ENCODE measurements around the gene LEFTY2.

- TF ChIP-seq, protein P1, sequence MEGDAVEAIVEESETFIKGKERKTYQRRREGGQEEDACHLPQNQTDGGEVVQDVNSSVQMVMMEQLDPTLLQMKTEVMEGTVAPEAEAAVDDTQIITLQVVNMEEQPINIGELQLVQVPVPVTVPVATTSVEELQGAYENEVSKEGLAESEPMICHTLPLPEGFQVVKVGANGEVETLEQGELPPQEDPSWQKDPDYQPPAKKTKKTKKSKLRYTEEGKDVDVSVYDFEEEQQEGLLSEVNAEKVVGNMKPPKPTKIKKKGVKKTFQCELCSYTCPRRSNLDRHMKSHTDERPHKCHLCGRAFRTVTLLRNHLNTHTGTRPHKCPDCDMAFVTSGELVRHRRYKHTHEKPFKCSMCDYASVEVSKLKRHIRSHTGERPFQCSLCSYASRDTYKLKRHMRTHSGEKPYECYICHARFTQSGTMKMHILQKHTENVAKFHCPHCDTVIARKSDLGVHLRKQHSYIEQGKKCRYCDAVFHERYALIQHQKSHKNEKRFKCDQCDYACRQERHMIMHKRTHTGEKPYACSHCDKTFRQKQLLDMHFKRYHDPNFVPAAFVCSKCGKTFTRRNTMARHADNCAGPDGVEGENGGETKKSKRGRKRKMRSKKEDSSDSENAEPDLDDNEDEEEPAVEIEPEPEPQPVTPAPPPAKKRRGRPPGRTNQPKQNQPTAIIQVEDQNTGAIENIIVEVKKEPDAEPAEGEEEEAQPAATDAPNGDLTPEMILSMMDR (IDR thresholded peaks at IDR 0.05): no peak
- TF ChIP-seq EZH2 (IDR thresholded peaks at IDR 0.05) (no peak), EZH2phosphoT487 (IDR thresholded peaks at IDR 0.05) (no peak)
Measured at GRCh38 chr1:225940385-225941151, 452 bp downstream of the LEFTY2 start.

Data from neural progenitor cell (in vitro differentiated cells).